CD4-positive, alpha-beta memory T cell (primary cell): Measurements from ENCODE around the gene RERE. TPM values are rescaled to one million over a fixed set of nuclear protein-coding genes. Genes with fewer than 3 reads are reported as not detected.
A peak's percentile ranks its signal among the peaks of the same experiment; 100 is the strongest.

Source experiments
- CTCF ChIA-PET: fragments of 350-600 bp; sonication (Branson Sonifier 250); formaldehyde crosslinking; loops from one replicate; lab custom pipeline; 2021; ENCODE audit warnings: inconsistent platforms; ENCODE audit not compliant: partially characterized antibody; lab: Charles Lee
- POLR2A ChIA-PET: fragments of 350-600 bp; sonication (Branson Sonifier 250); formaldehyde crosslinking; loops from one replicate; lab custom pipeline; 2021; ENCODE audit not compliant: partially characterized antibody; lab: Charles Lee
- DNase-seq, 5 donors: peaks; one replicate each; pipeline versions ENCODE4 v3.0.0 to v3.0.0-alpha.2; 2020 to 2022; ENCODE audit warnings: mixed read lengths in 1 of 5
- H3K27ac ChIP-seq: one replicate; pipeline ENCODE4 v1.7.0; 2013; ENCODE audit warnings: low read depth, low read length
- H3K27me3 ChIP-seq: 2 replicates; pipeline ENCODE4 v1.7.0; 2013; ENCODE audit warnings: mild to moderate bottlenecking, low read length, moderate library complexity; ENCODE audit not compliant: insufficient read depth
- H3K36me3 ChIP-seq: 2 replicates; pipeline ENCODE4 v1.7.0; 2013; ENCODE audit warnings: mild to moderate bottlenecking, low read length, moderate library complexity; ENCODE audit not compliant: insufficient read depth
- H3K4me1 ChIP-seq: 2 replicates; pipeline ENCODE4 v1.7.0; 2013; ENCODE audit warnings: mild to moderate bottlenecking, low read length, moderate library complexity; ENCODE audit not compliant: insufficient read depth
- H3K4me3 ChIP-seq, 2 donors: one replicate each; pipeline ENCODE4 v1.7.0; 2013; ENCODE audit warnings: low read length in 2 of 2, mild to moderate bottlenecking in 1 of 2
- H3K9me3 ChIP-seq, 2 donors: one replicate each; pipeline ENCODE4 v1.7.0; 2013; ENCODE audit warnings: low read length in 2 of 2, control low read depth in 1 of 2; ENCODE audit not compliant: control insufficient read depth in 1 of 2
- H3K27ac Mint-ChIP-seq, 7 donors: one replicate each; pipeline ENCODE4 v1.8.0; 2020 to 2021; ENCODE audit warnings: mixed read lengths in 7 of 7, mild to moderate bottlenecking in 6 of 7, inconsistent platforms in 3 of 7, moderate library complexity in 3 of 7
- H3K27me3 Mint-ChIP-seq, 2 donors: one replicate each; pipeline ENCODE4 v1.8.0; 2020 to 2021; ENCODE audit warnings: mixed read lengths in 2 of 2
- H3K36me3 Mint-ChIP-seq, 2 donors: one replicate each; pipeline ENCODE4 v1.8.0; 2020 to 2021; ENCODE audit warnings: mixed read lengths in 2 of 2, inconsistent platforms in 1 of 2, mild to moderate bottlenecking in 1 of 2
- H3K4me1 Mint-ChIP-seq, 4 donors: one replicate each; pipeline ENCODE4 v1.8.0; 2020 to 2021; ENCODE audit warnings: mixed read lengths in 4 of 4, mild to moderate bottlenecking in 1 of 4
- H3K4me3 Mint-ChIP-seq, 8 donors: one replicate each; pipeline ENCODE4 v1.8.0; 2020 to 2021; ENCODE audit warnings: mixed read lengths in 8 of 8, mild to moderate bottlenecking in 7 of 8, moderate library complexity in 6 of 8, inconsistent platforms in 3 of 8
- H3K9me3 Mint-ChIP-seq, 8 donors: one replicate each; pipeline ENCODE4 v1.8.0; 2020 to 2021; ENCODE audit warnings: mixed read lengths in 8 of 8, mild to moderate bottlenecking in 5 of 8, inconsistent platforms in 3 of 8, moderate library complexity in 1 of 8
- intact Hi-C: fragments of 100-400 bp; cut with micrococcal nuclease; formaldehyde crosslinking; loops from one replicate; pipeline ENCODE4 v1.15.1; 2023
- polyA plus RNA-seq, 2 donors: library from polyadenylated mRNA; unstranded; fragments of 300-500 nt; fragmentation: Illumina TruSeq; gene quantifications; one replicate each; pipeline ENCODE4 v1.2.3, GENCODE V29; 2021
- total RNA-seq, 2 experiments: library from RNA; stranded (reverse); gene quantifications; one replicate each; pipeline ENCODE4 v1.2.3, GENCODE V29; 2021

RERE gene
- total and polyA plus RNA-seq, 4 experiments from 2014 or later, result 0.38 to 117 (median 60.3) TPM

DNA sequence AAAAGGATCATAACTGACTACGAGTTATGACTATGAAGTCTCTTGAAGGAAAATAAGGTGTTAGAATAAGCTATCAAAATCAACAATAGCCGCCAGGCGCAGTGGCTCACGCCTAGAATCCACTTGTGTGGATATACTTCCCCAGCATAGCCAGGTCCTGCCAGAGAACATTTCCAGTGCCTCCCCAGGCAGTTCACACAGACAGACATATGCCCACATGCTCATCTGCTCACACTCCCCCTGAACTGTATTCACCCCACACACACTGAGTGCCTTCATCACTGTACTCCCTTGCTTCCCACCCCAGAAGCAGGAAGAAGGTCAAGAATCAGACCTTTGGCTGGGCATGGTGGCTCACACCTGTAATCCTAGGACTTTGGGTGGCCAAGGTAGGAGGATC, 6.5 kb downstream of the RERE start:
- Mint-ChIP-seq H3K4me3 (no peak overlapping the region), H3K36me3 (peaks cover 3 to 4% of the 10 kb centered on the region in 2 donors), H3K27me3 (no peaks in the 10 kb centered on the region), H3K27ac (peak overlapping the region in 2 of 7 donors; percentile 22 to 41), H3K4me1 (peaks cover 17 to 22% (median 19%) of the 10 kb centered on the region in 4 donors), H3K9me3 (no peaks in the 10 kb centered on the region)
- no peaks in the 10 kb centered on the region for H3K27me3 ChIP-seq
- no peaks in the 10 kb centered on the region for H3K9me3 ChIP-seq
- no peak for DNase-seq
- H3K4me3 ChIP-seq, result no peak overlapping the region
- ChIA-PET POLR2A (no interaction called here), CTCF (interaction anchor here (1.5 kb wide), 1 partner anchor 38 kb away, joined by 6 read pairs; no protein-coding TSS in a partner anchor)
- H3K36me3 ChIP-seq, result no peaks in the 10 kb centered on the region
- peaks cover 13% of the 10 kb centered on the region for H3K4me1 ChIP-seq
- no peak overlapping the region for H3K27ac ChIP-seq
- intact Hi-C loops, result loop anchor here (10.0 kb wide), 1 partner anchor 106 kb away; no protein-coding TSS in a partner anchor

DNA sequence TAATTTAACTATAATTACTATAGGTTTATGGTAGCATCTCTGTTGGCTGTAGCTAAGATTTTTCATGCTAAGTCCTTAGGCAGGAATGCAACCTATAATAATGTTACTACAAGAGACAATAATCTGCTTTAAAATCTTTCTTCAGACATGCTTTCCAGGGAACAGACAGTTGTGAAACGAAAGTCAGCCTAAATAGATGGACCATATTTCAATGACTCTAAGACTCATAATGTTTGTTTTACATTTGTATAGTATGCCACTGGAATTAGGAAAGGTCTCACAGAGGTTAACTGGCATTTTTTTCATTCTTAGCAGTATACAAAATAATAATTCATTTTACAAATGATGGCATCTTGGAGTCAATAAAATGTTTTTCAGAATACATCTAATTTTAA, 8.1 kb downstream of the RERE start:
- Mint-ChIP-seq H3K27ac (no peak overlapping the region), H3K4me3 (no peak overlapping the region), H3K9me3 (no peaks in the 10 kb centered on the region), H3K4me1 (peaks cover 6 to 8% (median 8%) of the 10 kb centered on the region in 4 donors), H3K27me3 (no peaks in the 10 kb centered on the region), H3K36me3 (peaks cover 3 to 4% of the 10 kb centered on the region in 2 donors)
- no peaks in the 10 kb centered on the region for H3K36me3 ChIP-seq
- H3K27ac ChIP-seq, result no peak overlapping the region
- no peaks in the 10 kb centered on the region for H3K4me1 ChIP-seq
- no peaks in the 10 kb centered on the region for H3K9me3 ChIP-seq
- CTCF ChIA-PET, result no interaction called here
- H3K27me3 ChIP-seq, result no peaks in the 10 kb centered on the region
- POLR2A ChIA-PET, result no interaction called here
- H3K4me3 ChIP-seq, result no peak overlapping the region
- DNase-seq, result no peak
- intact Hi-C loops, result no loop called here

DNA sequence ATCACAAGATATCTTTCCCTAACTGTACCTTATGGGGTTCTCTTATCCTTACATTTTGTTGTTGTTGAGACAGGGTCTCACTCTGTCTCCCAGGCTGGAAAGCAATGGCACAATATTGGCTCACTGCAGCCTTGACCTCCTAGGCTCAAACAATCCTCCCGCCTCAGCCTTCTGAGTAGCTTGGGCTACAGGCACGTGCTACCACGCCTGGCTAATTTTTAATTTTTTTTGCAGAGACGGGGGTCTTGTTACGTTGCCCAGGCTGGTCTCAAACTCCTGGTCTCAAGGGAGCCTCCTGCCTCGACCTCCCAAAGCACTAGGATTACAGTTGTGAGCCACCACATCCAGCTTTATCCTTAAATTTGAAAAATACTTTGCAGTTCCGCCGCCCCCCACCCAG, 10.4 kb downstream of the RERE start:
- Mint-ChIP-seq H3K4me1 (peaks cover 0 to 8% (median 5%) of the 10 kb centered on the region in 4 donors), H3K9me3 (no peaks in the 10 kb centered on the region), H3K36me3 (peaks cover 3 to 4% of the 10 kb centered on the region in 2 donors), H3K4me3 (no peak overlapping the region), H3K27ac (no peak overlapping the region), H3K27me3 (no peaks in the 10 kb centered on the region)
- intact Hi-C loops, result no loop called here
- CTCF ChIA-PET, result interaction anchor here (2.1 kb wide), 1 partner anchor 42 kb away, joined by 8 read pairs; no protein-coding TSS in a partner anchor
- no peaks in the 10 kb centered on the region for H3K36me3 ChIP-seq
- H3K4me3 ChIP-seq, result no peak overlapping the region
- no peaks in the 10 kb centered on the region for H3K9me3 ChIP-seq
- DNase-seq, result no peak
- POLR2A ChIA-PET, result no interaction called here
- no peak overlapping the region for H3K27ac ChIP-seq
- H3K27me3 ChIP-seq, result no peaks in the 10 kb centered on the region
- H3K4me1 ChIP-seq, result no peaks in the 10 kb centered on the region

DNA sequence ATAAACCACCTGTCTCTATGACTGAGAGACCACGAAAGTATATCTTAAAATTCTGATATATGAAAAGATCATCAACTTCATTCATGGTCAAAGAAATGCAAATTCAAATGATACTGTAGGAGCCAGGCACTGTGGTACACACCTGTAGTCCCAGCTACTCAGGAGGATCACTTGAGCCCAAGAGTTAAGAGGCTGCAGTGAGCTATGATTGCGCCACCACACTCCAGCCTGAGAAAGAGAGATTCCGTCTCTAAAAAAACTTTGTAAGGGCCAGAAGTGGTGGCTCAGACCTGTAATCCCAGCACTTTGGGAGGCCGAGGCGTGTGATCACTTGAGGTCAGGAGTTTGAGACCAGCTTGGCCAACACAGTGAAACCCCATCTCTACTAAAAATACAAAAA, 17.0 kb downstream of the RERE start:
- ChIA-PET POLR2A (interaction anchor here (0.6 kb wide), 1 partner anchor 485 kb away, joined by 3 read pairs; no protein-coding TSS in a partner anchor), CTCF (interaction anchor here (1.1 kb wide), 1 partner anchor 49 kb away, joined by 3 read pairs; no protein-coding TSS in a partner anchor)
- intact Hi-C loops, result no loop called here
- no peaks in the 10 kb centered on the region for H3K36me3 ChIP-seq
- Mint-ChIP-seq H3K9me3 (no peaks in the 10 kb centered on the region), H3K4me3 (no peak overlapping the region), H3K27ac (no peak overlapping the region), H3K36me3 (peaks cover 2 to 6% of the 10 kb centered on the region in 2 donors), H3K4me1 (peaks cover 0 to 3% (median under 1%) of the 10 kb centered on the region in 4 donors), H3K27me3 (no peaks in the 10 kb centered on the region)
- H3K27me3 ChIP-seq, result no peaks in the 10 kb centered on the region
- no peaks in the 10 kb centered on the region for H3K4me1 ChIP-seq
- H3K27ac ChIP-seq, result no peak overlapping the region
- no peaks in the 10 kb centered on the region for H3K9me3 ChIP-seq
- DNase-seq, result no peak
- H3K4me3 ChIP-seq, result no peak overlapping the region

DNA sequence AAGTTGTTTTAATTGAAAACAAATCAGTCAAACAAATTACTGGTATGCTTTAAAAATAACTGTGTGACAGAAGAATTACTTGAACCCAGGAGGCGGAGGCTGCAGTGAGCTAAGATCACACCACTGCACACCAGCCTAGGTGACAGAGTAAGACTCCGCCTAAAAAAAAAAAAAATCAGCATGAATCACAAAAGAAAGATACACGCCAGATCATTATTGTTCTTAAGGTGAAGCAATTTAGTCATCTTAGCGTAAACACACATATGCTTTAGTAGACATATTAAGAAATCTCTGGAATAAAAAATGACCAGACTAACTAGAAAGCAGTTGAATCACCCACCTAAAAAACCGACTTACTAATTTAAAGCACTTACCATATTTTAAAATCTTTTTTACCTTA, 20.2 kb downstream of the RERE start:
- Histone ChIP-seq H3K4me3 (no peak overlapping the region), H3K9me3 (no peaks in the 10 kb centered on the region), H3K4me1 (no peaks in the 10 kb centered on the region), H3K36me3 (no peaks in the 10 kb centered on the region), H3K27me3 (no peaks in the 10 kb centered on the region), H3K27ac (no peak overlapping the region)
- no peak overlapping the region for H3K4me3 Mint-ChIP-seq
- ChIA-PET CTCF (no interaction called here), POLR2A (no interaction called here)
- peaks cover 2 to 9% of the 10 kb centered on the region in 2 donors for H3K36me3 Mint-ChIP-seq
- H3K27ac Mint-ChIP-seq, result no peak overlapping the region
- peaks cover 0 to 1% (median 0%) of the 10 kb centered on the region in 4 donors for H3K4me1 Mint-ChIP-seq
- no peaks in the 10 kb centered on the region for H3K27me3 Mint-ChIP-seq
- H3K9me3 Mint-ChIP-seq, result no peaks in the 10 kb centered on the region
- no peak for DNase-seq
- intact Hi-C loops, result no loop called here

DNA sequence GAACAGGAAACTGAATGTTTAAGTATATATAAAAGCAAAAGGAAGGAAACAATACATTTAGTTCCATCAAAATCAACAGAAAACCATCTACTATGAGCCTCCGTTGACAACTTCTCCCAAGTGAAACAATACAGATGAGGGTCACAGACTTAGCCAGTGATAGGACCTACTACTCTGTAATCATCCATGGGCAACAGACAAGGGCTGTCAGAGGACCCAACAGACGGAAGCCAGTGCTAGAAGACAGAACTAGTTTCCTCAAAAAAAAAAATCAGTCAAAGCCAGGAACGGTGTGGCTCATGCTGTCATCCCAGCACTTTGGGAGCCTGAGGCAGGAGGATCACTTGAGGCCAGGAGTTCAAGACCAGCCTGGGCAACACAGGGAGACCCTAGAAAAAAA, 20.6 kb downstream of the RERE start:
- Histone ChIP-seq H3K9me3 (no peaks in the 10 kb centered on the region), H3K27ac (no peak overlapping the region), H3K4me3 (no peak overlapping the region), H3K4me1 (no peaks in the 10 kb centered on the region), H3K27me3 (no peaks in the 10 kb centered on the region), H3K36me3 (no peaks in the 10 kb centered on the region)
- Mint-ChIP-seq H3K27ac (peak overlapping the region in 1 of 7 donors; percentile 13), H3K9me3 (no peaks in the 10 kb centered on the region), H3K27me3 (no peaks in the 10 kb centered on the region), H3K4me1 (peaks cover 0 to 1% (median 0%) of the 10 kb centered on the region in 4 donors), H3K36me3 (peaks cover 2 to 9% of the 10 kb centered on the region in 2 donors), H3K4me3 (no peak overlapping the region)
- ChIA-PET CTCF (no interaction called here), POLR2A (no interaction called here)
- intact Hi-C loops, result no loop called here
- no peak for DNase-seq

DNA sequence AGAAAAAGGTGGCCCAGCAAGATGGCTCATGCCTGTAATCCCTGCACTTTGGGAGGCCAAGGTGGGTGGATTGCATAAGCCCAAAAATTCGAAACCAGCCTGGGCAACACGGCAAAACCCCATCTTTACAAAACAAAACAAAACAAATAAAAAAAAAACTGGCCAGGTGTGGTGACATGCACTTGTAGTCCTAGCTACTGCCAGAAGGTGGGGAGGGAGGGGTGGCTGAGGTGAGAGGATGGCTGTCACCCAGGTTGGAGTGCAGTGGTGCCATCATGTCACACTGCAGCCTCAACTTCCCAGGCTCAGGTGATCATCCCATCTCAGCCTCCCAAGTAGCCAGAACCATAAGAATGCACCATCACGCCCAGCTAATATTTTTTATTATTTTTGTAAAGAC, 22.8 kb downstream of the RERE start:
- Histone ChIP-seq H3K27me3 (no peaks in the 10 kb centered on the region), H3K36me3 (no peaks in the 10 kb centered on the region), H3K9me3 (no peaks in the 10 kb centered on the region), H3K4me3 (no peak overlapping the region), H3K4me1 (no peaks in the 10 kb centered on the region), H3K27ac (no peak overlapping the region)
- Mint-ChIP-seq H3K9me3 (no peaks in the 10 kb centered on the region), H3K4me1 (peaks cover 0 to 1% (median 0%) of the 10 kb centered on the region in 4 donors), H3K36me3 (peaks cover 5 to 12% of the 10 kb centered on the region in 2 donors), H3K4me3 (no peak overlapping the region), H3K27ac (no peak overlapping the region), H3K27me3 (no peaks in the 10 kb centered on the region)
- intact Hi-C loops, result no loop called here
- CTCF ChIA-PET, result interaction anchor here (0.7 kb wide), 1 partner anchor 54 kb away, joined by 3 read pairs; no protein-coding TSS in a partner anchor
- POLR2A ChIA-PET, result no interaction called here
- no peak for DNase-seq
